ENCODE data around the gene RFX1.
"Not testable (repeated sequence)": the region's sequence is repeated elsewhere in the genome, so short reads cannot be mapped to it uniquely, and the experiment has no call there.

The RFX1 gene

GRCh38 chr19:13969897-13970296 is 36.2 kb downstream of the RFX1 start:
- no peak overlapping the region for H3K4me2 ChIP-seq (ENCODE audit: low read depth, low read length)
- no peak overlapping the region for H3K4me3 ChIP-seq (ENCODE audit: low read length)
- no peaks in the 10 kb centered on the region for H3K79me2 ChIP-seq (ENCODE audit: low read length)
- H3K9ac ChIP-seq (ENCODE audit: low read length) = no peak overlapping the region
- H3K9me3 ChIP-seq (replicated peaks; ENCODE audit: insufficient read depth, low read length) = no peaks in the 10 kb centered on the region
- no peaks in the 10 kb centered on the region for H3K9me2 ChIP-seq (replicated peaks; ENCODE audit: insufficient read depth, low read length)
- no peak for TF ChIP-seq EZH2 (optimal IDR thresholded peaks at IDR 0.05; ENCODE audit: low read depth, low read length)
- no peak for TF ChIP-seq CTCF (IDR thresholded peaks at IDR 0.05; ENCODE audit: low read length)
- TF ChIP-seq EZH2phosphoT487 (IDR thresholded peaks at IDR 0.05; ENCODE audit: low read length) = no peak
- no peak for DNase-seq
- no peaks in the 10 kb centered on the region for H3F3A ChIP-seq (ENCODE audit: insufficient read depth, low read length)
- no peak overlapping the region for H2AFZ ChIP-seq (ENCODE audit: low read length)
- H4K20me1 ChIP-seq (ENCODE audit: insufficient read depth, low read length) = no peaks in the 10 kb centered on the region
- H3K27me3 ChIP-seq (replicated peaks; ENCODE audit: insufficient read depth, low read length) = no peaks in the 10 kb centered on the region
- no peaks in the 10 kb centered on the region for H3K4me1 ChIP-seq (ENCODE audit: low read length)
- H3K27ac ChIP-seq (ENCODE audit: low read length) = no peak overlapping the region
- H3K36me3 ChIP-seq (replicated peaks; ENCODE audit: insufficient read depth, low read length) = no peaks in the 10 kb centered on the region

- Histone ChIP-seq H3K9me2 (replicated peaks; ENCODE audit: insufficient read depth, low read length) (no peaks in the 10 kb centered on the region), H3F3A (ENCODE audit: insufficient read depth, low read length) (no peaks in the 10 kb centered on the region), H3K4me3 (ENCODE audit: low read length) (no peak overlapping the region), H3K27ac (ENCODE audit: low read length) (no peak overlapping the region), H3K79me2 (ENCODE audit: low read length) (no peaks in the 10 kb centered on the region), H3K9ac (ENCODE audit: low read length) (no peak overlapping the region), H3K4me1 (ENCODE audit: low read length) (no peaks in the 10 kb centered on the region), H3K27me3 (replicated peaks; ENCODE audit: insufficient read depth, low read length) (no peaks in the 10 kb centered on the region), H3K4me2 (ENCODE audit: low read depth, low read length) (no peak overlapping the region), H2AFZ (ENCODE audit: low read length) (no peak overlapping the region), H3K36me3 (replicated peaks; ENCODE audit: insufficient read depth, low read length) (no peaks in the 10 kb centered on the region), H3K9me3 (replicated peaks; ENCODE audit: insufficient read depth, low read length) (no peaks in the 10 kb centered on the region), H4K20me1 (ENCODE audit: insufficient read depth, low read length) (no peaks in the 10 kb centered on the region)
- no peak for DNase-seq
- no peak for TF ChIP-seq CTCF (IDR thresholded peaks at IDR 0.05; ENCODE audit: low read length)
- no peak for TF ChIP-seq EZH2phosphoT487 (IDR thresholded peaks at IDR 0.05; ENCODE audit: low read length)
- no peak for TF ChIP-seq EZH2 (optimal IDR thresholded peaks at IDR 0.05; ENCODE audit: low read depth, low read length)
Observed at GRCh38 chr19:13968999-13969398, 37.1 kb downstream of the RFX1 start.

GRCh38 chr19:13968383-13968935 is 37.7 kb downstream of the RFX1 start:
- H3K27me3 ChIP-seq (replicated peaks; ENCODE audit: insufficient read depth, low read length) = no peaks in the 10 kb centered on the region
- H3K4me3 ChIP-seq (ENCODE audit: low read length) = no peak overlapping the region
- no peaks in the 10 kb centered on the region for H3K79me2 ChIP-seq (ENCODE audit: low read length)
- H3K4me2 ChIP-seq (ENCODE audit: low read depth, low read length) = no peak overlapping the region
- no peaks in the 10 kb centered on the region for H3K36me3 ChIP-seq (replicated peaks; ENCODE audit: insufficient read depth, low read length)
- no peak overlapping the region for H3K9ac ChIP-seq (ENCODE audit: low read length)
- no peak for DNase-seq
- H2AFZ ChIP-seq (ENCODE audit: low read length) = no peak overlapping the region
- no peaks in the 10 kb centered on the region for H3K9me3 ChIP-seq (replicated peaks; ENCODE audit: insufficient read depth, low read length)
- H3K9me2 ChIP-seq (replicated peaks; ENCODE audit: insufficient read depth, low read length) = no peaks in the 10 kb centered on the region
- no peaks in the 10 kb centered on the region for H3K4me1 ChIP-seq (ENCODE audit: low read length)
- TF ChIP-seq EZH2 (optimal IDR thresholded peaks at IDR 0.05; ENCODE audit: low read depth, low read length) (no peak), EZH2phosphoT487 (IDR thresholded peaks at IDR 0.05; ENCODE audit: low read length) (no peak), CTCF (IDR thresholded peaks at IDR 0.05; ENCODE audit: low read length) (no peak)
- no peaks in the 10 kb centered on the region for H3F3A ChIP-seq (ENCODE audit: insufficient read depth, low read length)
- no peaks in the 10 kb centered on the region for H4K20me1 ChIP-seq (ENCODE audit: insufficient read depth, low read length)
- H3K27ac ChIP-seq (ENCODE audit: low read length) = no peak overlapping the region

DNA sequence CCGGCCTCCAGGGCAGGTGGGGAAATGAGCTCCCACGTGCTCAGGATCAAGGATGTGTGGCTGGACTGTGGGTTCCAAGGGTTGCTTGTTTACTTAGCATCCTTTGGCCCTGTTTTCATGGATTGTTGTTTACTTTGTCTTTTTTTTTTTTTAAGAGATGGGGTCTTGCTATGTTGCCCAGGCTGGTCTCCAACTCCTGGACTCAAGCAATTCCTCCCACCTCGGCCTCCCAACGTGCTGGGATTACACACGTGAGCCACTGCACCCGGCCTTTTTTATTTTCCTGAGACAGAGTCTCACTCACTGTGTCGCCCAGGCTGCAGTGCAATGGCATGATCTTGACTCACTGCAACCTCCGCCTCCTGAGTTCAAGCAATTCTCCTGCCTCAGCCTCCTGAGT is 38.9 kb downstream of the RFX1 start:
- H4K20me1 ChIP-seq (ENCODE audit: insufficient read depth, low read length); H3K9me3 ChIP-seq (replicated peaks; ENCODE audit: insufficient read depth, low read length); DNase-seq; H2AFZ ChIP-seq (ENCODE audit: low read length); H3K27me3 ChIP-seq (replicated peaks; ENCODE audit: insufficient read depth, low read length); H3K9me2 ChIP-seq (replicated peaks; ENCODE audit: insufficient read depth, low read length); H3K4me2 ChIP-seq (ENCODE audit: low read depth, low read length); H3K4me1 ChIP-seq (ENCODE audit: low read length); H3K9ac ChIP-seq (ENCODE audit: low read length); H3K36me3 ChIP-seq (replicated peaks; ENCODE audit: insufficient read depth, low read length); H3K79me2 ChIP-seq (ENCODE audit: low read length); H3F3A ChIP-seq (ENCODE audit: insufficient read depth, low read length); H3K27ac ChIP-seq (ENCODE audit: low read length); H3K4me3 ChIP-seq (ENCODE audit: low read length): not testable (repeated sequence)

Data from MM.1S (cell line).